Right lobe of liver (tissue), 4 donors: ENCODE data around the gene SCYGR3.

Experiments
- CTCF ChIP-seq, 4 donors: fragments of 200-600 bp in 3 of 4; fragments of 450-650 bp in 1 of 4; IDR thresholded peaks; one replicate each; pipeline versions ENCODE4 v1.5.1 to v1.8.0; 2016 to 2022; ENCODE audit warnings: antibody characterized with exemption in 4 of 4, mild to moderate bottlenecking in 2 of 4
- POLR2A ChIP-seq: fragments of 450-650 bp; IDR thresholded peaks from one replicate; pipeline ENCODE4 v1.6.1; 2017; ENCODE audit warnings: antibody characterized with exemption, mild to moderate bottlenecking
- donor health status: DM: no; HTN: no; CAD: no.
- donor health status: DM: no; HTN: no; CAD: no.
- donor health status: DM: no; HTN: yes; CAD: no.

GRCh38 chr2:227625420-227625819, 10.8 kb upstream of the SCYGR3 start:
- no peak for TF ChIP-seq CTCF (IDR thresholded peaks at IDR 0.05)
- TF ChIP-seq POLR2A, result no peak
